Stimulated activated CD8-positive, alpha-beta memory T cell treated with anti-CD3 and anti-CD28 coated beads, Interleukin-4, amount 100 ng/mL, for 48 hours (primary cell): ENCODE results near the gene NOXA1.
"Not testable (repeated sequence)": the region's sequence is repeated elsewhere in the genome, so short reads cannot be mapped to it uniquely, and the experiment has no call there.

Experiments
- DNase-seq: peaks from one replicate; pipeline ENCODE4 v3.0.0-alpha.2; 2020

The NOXA1 gene

DNA sequence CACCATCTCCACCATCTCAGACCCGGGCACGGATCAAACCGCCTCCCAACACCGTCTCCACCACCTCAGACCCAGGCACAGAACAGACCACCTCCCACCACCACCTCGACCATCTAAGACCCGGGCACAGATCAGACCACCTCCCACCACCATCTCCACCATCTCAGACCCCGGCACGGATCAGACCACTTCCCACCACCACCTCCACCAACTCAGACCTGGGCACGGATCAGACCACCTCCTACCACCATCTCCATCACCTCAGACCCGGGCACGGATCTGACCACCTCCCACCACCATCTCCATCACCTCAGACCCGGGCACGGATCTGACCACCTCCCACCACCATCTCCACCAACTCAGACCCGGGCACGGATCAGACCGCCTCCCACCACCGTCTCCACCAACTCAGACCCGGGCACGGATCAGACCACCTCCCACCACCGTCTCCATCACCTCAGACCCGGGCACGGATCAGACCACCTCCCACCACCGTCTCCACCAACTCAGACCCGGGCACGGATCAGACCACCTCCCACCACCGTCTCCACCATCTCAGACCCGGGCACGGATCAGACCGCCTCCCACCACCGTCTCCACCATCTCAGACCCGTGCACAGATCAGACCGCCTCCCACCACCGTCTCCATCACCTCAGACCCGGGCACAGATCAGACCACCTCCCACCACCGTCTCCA lies 43.3 kb downstream of the NOXA1 start:
- not testable (repeated sequence) for DNase-seq

DNA sequence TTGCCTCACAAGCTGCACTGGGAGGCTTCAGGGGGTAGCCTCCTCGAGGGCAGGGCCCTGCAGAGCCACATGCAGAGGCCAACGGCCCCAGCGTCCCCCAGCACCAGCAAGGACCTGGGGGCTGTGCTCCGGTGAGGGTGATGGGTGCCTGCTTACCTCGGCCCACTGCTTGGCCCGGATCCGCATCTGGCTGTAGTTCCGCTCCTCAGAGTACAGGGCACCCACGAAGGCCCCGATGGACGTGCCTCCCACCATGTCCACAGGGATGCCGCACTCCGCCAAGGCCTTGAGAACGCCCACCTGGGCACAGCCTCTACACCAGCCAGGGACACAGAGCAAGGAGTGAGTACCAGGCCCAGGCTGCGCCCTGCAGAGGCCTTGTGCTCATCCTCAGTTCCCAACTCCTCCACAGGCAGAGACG lies 44.0 kb downstream of the NOXA1 start:
- DNase-seq, result no peak

DNA sequence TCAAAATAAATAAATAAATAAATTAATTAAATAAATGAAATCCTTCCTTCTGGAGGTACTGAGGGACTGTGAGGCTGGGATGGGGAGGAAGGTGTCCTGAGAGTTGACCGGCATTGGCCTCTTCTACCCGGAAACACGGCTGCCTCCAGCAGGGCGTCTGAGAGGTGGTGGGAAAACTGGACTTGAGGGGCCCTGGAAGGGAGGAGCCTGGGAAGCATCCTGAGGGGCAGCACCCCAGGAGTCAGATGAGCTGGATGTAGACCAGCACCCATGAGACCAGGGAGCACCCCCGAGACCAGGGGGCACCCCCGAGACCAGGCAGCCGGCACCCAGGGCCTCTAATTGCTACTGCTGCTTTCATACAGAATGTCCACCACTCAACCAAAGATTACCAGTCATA lies 44.7 kb downstream of the NOXA1 start:
- no peak for DNase-seq

DNA sequence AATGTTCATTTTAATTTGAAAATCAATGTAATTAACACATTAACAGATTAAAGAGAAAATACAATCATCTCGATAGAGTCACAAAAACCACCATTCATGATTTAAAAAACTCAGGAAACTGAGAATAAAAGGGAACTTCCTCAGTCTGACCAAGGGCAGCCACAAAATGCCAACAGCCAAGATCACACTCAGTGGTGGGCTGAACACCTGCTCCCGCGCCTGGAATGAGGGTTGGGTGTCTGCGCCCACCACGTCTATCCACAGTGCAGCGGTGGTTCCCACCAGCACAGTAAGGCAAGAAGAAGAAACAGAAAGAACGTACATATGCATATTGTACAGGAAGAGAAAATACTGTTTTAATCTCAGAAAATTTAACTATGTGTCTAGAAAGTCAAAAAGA lies 47.6 kb downstream of the NOXA1 start:
- DNase-seq, result no peak

DNA sequence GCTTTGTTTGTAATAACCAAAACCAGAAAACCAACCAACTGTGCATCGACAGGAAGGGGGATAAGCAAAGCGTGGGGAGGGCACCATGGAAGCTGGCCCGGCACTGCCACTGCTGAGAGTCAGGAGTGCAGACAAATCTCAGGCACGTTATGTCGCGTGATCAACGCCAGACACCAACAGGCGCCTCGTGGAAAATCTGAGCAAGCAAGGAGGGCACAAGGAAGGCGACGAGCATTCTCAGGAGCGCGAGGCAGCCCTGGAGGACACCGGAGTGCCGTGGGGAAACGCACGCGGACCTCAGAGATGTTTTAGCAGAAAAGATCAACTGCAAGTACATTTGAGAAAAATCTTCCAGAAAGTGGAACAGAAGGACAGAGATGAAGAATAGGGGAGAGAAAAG lies 51.1 kb downstream of the NOXA1 start:
- no peak for DNase-seq

DNA sequence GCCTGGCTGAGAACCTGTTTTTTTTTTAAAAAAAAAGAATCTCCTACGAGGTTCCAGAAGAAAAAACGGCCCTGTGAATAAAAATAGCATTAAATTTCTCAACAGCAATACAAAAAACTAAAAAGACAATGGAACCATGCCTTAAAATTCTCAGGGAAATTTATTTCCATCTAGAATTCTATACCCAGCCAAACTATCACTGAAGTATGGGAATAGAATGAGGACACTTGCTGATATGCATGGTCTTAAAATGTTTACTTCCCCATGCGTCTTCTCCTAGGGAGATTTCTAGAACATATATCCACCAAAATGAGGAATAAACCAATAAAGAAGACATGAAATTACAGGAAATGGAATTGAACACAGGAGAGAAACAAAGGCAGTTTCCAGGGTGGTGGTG lies 52.5 kb downstream of the NOXA1 start:
- DNase-seq, result no peak

DNA sequence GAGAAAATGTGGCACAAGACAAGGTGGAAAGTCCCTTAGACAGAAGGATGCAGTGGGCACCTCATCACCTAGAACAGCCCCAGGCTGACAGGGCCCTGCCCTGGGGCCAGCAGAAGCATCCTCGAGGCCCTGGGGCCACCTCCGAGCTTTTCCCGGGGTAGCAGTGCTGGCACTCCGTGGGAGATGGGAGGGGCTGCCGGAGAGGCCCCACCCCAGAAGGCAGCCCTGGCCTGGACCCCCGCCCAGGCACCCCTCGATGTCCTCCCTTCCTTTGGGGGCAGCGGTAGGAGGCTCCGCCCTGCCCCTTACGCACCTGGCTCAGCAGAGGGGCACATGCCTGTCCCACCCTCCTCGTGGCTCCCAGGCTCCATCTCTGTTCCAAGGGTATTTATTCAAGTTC lies 53.7 kb downstream of the NOXA1 start:
- DNase-seq, result no peak

DNA sequence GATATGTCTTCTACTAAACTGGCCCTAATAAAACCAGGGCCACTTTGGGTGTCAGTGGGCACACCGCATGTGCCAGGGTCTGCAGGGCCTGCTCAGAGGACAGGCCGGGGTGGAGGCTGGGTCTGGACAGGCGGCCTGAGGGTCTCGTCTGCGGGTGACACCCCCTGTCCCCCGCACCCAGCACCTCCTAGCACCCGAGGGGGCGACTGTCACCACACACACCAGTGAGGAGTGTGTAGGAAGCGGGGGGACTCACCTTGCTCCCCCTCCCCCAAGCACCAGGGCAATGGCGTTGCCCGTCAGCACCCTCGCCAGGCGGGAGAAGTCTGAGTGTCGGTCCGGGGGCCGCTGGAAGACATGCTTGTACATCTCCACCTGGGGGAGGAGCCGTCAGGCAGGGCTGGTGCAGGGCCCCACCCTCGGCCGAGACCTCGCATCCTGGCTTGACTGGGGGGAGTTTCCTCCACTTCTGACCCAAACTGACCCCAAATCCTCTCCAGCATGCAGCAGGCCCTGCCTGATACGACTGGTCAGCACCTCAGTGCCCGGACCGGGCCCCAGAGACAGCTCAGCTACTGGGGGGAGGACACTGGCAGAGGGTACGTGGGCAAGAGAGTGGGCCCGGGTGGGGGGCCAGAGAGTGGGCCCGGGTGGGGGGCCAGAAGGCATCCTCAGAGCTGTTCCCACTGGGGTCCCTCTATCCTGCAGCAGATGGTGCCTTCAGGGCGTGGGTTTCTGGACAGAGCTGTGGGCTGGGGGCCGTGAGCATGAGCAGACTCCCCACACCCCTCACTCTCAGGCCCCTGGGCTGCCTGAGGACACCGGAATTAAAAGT lies 54.8 kb downstream of the NOXA1 start:
- DNase-seq, result no peak

DNA sequence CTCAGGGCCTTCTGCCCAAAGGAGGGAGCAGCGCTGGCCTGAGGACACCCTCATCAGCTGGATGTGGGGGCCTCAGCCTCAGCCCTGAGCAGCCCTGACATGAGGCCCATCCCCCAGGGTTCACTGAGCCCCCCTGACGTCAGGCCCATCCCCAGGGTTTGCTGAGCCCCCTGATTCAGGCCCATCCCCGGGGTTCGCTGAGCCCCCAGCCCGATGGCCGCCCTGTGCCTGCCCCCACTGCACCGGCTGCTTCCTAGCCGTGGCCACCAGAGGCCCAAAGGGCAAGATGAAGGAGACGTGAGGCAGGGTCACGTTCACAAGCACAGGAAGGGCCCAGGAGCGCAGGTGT lies 55.4 kb downstream of the NOXA1 start:
- DNase-seq, result no peak

DNA sequence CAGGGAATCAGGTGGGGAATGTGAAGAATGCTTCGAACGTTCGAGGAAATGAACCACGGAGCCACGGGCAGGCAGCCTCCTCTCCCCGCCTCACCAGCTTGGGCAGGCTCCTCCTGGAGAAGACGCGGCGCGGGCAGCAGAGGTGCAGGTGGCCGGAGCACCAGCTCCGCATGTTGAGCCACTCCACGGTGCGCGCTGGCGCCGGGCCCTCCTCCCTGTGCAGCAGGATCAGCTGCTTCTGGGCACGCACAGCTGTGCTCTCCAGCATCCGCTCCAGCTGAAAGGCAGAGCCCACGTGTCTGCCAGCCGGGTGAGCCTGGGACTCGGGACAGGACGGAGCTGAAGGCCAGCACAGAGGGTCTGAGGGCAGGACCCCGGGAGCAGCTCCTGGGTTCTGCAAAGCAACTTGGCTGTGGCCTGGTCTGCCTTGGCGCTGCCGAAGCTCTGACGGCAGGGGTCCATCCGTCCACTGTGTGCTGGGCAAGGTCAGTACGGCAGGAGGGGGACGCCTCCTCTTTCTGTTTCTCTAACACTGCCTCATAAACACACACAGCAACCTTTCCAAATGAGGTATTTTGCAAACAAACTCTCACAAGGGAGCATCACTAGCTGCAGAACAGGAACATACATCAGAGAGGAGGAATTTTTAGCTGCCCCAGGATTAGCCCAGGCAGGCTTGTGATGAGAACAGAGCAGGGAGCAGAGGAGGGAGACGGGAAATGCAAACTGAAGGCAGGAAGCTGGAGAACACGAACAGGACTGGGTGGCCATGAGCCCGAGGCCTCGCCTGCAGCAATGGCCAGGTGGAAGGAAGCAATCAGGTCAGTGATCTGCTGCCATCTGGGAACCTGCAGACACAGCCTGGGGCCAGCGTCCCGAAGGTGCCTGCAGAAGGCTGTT lies 56.0 kb downstream of the NOXA1 start:
- no peak for DNase-seq

DNA sequence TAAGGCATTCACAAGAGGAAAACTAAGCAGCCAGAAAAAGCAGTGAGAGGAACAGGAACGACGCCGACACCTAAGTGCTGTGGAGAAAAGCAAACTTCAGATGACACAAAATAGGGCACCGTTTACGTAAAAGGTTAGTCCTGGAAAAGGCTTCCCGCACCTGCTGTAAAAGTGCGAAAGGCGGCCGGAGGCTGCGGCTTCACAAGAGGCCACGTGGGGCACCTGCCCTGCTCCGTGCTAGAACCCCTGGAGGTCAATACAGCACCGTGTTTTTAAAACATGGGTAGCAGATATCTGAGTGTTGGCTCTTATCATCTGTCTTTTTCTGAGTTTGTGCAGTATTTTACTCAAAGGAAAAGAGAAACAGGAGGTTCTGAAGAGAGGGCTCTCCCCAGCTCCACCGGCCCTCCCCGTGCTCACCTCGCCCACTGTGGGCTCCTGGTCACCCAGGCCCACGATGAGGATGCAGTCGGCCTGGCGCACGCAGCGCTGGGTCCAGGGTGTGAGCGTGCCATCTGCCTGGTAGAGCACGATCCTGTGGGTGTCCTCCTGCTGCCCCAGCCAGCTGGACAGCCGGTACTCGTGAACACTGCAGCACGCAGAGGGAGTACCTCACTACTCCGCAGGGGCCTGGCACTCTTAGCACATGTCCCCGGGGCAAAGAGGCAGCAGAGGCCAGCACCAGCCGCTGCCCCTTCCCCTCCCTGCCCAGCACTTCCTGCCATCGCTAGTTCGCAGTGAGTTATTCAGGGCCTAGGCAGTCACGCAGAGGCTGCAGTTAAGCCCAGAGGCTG lies 56.9 kb downstream of the NOXA1 start:
- DNase-seq, result no peak

DNA sequence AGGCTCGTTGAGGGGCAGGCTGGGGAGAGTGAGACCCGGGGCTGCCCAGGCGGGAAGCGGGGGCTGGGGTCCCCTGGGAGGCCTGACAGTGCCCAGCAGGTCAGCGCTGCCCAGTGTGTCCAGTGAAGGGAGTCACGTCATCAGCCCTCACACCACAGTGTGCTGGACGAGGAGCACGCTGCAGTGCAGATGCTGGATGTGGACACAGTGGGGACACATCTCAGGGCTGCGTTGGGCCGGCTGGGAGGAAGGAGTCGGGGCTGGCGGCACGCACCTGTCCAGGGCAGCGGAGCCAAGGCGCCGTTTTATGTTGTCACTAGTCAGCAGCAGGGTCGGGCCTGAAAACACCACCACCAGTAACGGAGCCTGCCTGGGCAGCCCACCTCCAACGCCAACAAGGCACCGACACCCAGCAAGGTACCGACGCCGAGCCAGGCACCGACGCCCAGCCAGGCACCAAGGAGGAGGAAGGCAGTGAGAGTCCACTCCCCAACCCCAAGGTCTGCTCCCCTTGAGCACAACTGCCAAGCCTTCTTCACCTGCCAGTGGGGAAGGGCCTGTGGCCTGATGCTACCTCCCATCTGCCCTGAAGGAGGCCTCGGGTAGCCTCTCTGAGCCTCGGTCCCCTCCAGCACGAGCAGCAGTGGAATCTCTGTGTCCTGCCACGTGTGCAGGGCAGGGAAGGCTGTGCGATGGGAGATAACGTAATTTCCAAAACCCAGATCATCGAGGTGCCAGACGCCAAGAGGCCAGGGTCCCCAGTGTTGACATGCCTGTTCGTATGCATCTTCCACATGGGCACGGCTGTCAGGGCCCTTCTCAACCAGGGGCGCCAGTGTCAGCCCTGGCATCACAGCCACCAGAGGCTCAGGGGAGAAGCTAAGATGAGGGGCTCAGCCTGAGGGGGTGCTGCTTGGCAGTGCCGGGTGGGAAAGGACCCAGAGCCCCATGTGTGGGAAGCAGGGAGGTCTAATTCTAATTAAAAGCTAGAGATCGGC lies 57.8 kb downstream of the NOXA1 start:
- no peak for DNase-seq

DNA sequence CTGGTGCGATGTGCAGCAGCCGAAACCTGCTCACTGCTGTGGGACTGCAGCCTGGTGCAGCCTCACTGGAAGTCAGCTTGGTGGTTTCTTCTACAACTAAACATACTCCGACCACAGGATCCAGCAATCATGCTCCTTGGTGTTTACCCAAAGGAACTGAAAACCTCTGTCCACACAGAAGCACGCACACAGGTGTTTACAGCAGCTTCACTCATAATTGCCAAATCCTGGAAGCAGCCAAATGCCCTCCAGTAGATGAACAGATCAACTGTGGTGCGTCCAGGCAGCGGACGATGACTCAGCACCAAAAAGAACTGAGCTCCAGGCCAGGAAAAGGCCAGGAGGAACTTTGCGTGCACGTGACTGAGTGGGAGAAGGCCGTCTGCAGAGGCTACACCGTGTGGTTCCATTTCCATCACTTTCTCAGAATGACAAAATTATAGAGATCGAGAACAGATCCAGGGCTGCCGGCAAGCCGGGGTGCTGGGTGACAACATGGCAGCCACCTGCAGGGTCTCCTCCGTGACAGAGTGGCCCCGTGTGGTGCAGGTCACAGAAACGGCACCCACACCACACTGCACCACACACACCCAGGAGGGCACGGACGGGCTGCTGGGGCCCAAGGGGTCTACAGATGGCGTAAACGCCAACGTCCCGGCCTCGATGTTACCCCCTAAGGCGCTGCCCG lies 59.0 kb downstream of the NOXA1 start:
- no peak for DNase-seq
